Esophagus (tissue), 2 donors: Measurements from ENCODE around the gene ETF1. TPM values are rescaled to one million over a fixed set of nuclear protein-coding genes. Genes with fewer than 3 reads are reported as not detected.
A peak's percentile ranks its signal among the peaks of the same experiment; 100 is the strongest.

Experiments used
- H3K27ac ChIP-seq, 2 donors: one replicate each; pipeline ENCODE4 v1.5.1; 2013; ENCODE audit warnings: low read depth in 2 of 2, mild to moderate bottlenecking in 2 of 2, inconsistent platforms in 1 of 2, low read length in 1 of 2, moderate library complexity in 1 of 2
- H3K27me3 ChIP-seq, 2 donors: one replicate each; pipeline ENCODE4 v1.6.1; 2013; ENCODE audit warnings: low read length in 2 of 2, control low read depth in 1 of 2, mild to moderate bottlenecking in 1 of 2; ENCODE audit not compliant: insufficient read depth in 2 of 2, control insufficient read depth in 1 of 2
- H3K36me3 ChIP-seq, 2 donors: one replicate each; pipeline ENCODE4 v1.6.1; 2013; ENCODE audit warnings: low read length in 1 of 2; ENCODE audit not compliant: control insufficient read depth in 2 of 2, insufficient read depth in 2 of 2
- H3K4me1 ChIP-seq, 2 donors: one replicate each; pipeline ENCODE4 v1.6.1; 2013; ENCODE audit warnings: low read length in 1 of 2; ENCODE audit not compliant: control insufficient read depth in 2 of 2, insufficient read depth in 2 of 2
- H3K4me3 ChIP-seq, 2 donors: one replicate each; pipeline ENCODE4 v1.5.1; 2013; ENCODE audit warnings: low read length in 2 of 2, mild to moderate bottlenecking in 2 of 2, low read depth in 1 of 2, moderate library complexity in 1 of 2
- H3K9me3 ChIP-seq, 2 donors: one replicate each; pipeline ENCODE4 v1.6.1; 2013; ENCODE audit warnings: mild to moderate bottlenecking in 2 of 2, low read depth in 1 of 2, low read length in 1 of 2, moderate library complexity in 1 of 2; ENCODE audit not compliant: control insufficient read depth in 2 of 2, insufficient read depth in 1 of 2
- WGBS, 2 donors: extraction: QIAGEN DNeasy Blood & Tissue Kit; methylation state at CpG; one replicate each; pipeline ENCODE4 v1.1.7; 2013; 5-methylcytosine and 5-hydroxymethylcytosine counted together
- polyA plus RNA-seq, 2 donors: library from polyadenylated mRNA; stranded (reverse); fragments of 200-250 nt; gene quantifications; one replicate each; pipeline ENCODE4 v1.2.3, GENCODE V29; 2013
- donor health status: healthy with polysubstance abuse.
- donor health status: Bipolar disorder and iron deficiency.

ETF1 gene
- polyA plus RNA-seq, 2 donors, result 38.9 to 64.8 TPM

GRCh38 chr5:138575194-138576015 lies 32.4 kb upstream of the ETF1 start, which contains the start of gene HSPA9:
Gene HSPA9 (minus strand): TSS chr5:138575401. CDS start chr5:138575318, 83 bp downstream.
- 0% methylated on average over 70 to 73 of the region's 73 CpGs for WGBS, 2 donors
- H3K4me3 ChIP-seq, result peak within 1 kb of the TSS; percentile 86 to 92

DNA sequence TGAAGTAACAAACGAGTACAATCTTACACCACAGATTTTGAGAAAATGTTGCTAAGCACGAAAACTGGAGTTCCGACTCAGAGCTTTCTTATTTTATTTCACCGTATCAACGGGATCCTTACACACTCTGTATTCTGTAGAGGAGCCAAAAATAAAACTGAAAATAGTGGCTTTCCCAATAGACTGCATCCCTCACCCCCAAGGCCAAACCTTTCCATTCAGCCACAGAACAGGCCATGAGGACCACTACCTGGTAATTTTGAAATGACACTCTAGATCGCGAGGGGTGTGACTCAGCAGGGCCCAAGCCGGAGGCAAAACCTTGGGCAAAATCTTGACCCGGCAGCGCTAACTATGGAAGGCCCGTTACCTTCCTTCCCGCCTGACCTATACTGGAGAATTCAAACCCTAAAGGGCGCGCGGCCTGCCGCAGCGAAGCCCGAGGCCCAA lies 31.7 kb upstream of the ETF1 start:
- no peaks in the 10 kb centered on the region for H3K4me1 ChIP-seq
- H3K36me3 ChIP-seq, result peaks cover 8 to 14% of the 10 kb centered on the region in 2 donors
- H3K27me3 ChIP-seq, result no peaks in the 10 kb centered on the region
- H3K27ac ChIP-seq, result peak overlapping the region; percentile 98 to 99
- WGBS, 2 donors, result 0% methylated on average over 18 of the region's 18 CpGs
- peak overlapping the region; percentile 86 to 92 for H3K4me3 ChIP-seq
- no peaks in the 10 kb centered on the region for H3K9me3 ChIP-seq

More at GRCh38 chr5:138575194-138576015, 32.4 kb upstream of the ETF1 start, which contains the start of gene HSPA9:
- Histone ChIP-seq H3K9me3 (no peaks in the 10 kb centered on the region), H3K4me1 (no peaks in the 10 kb centered on the region), H3K36me3 (peaks cover 5 to 14% of the 10 kb centered on the region in 2 donors), H3K27me3 (no peaks in the 10 kb centered on the region), H3K27ac (peak within 1 kb of the TSS; percentile 98 to 99)

- H3K9me3 ChIP-seq, result no peaks in the 10 kb centered on the region
- no peaks in the 10 kb centered on the region for H3K27me3 ChIP-seq
- peaks cover 11 to 14% of the 10 kb centered on the region in 2 donors for H3K36me3 ChIP-seq
- WGBS, 2 donors, result 33% methylated on average over 9 of the region's 9 CpGs
- peak overlapping the region; percentile 86 to 92 for H3K4me3 ChIP-seq
- no peaks in the 10 kb centered on the region for H3K4me1 ChIP-seq
- H3K27ac ChIP-seq, result peak overlapping the region in 1 of 2 donors; percentile 99
Observed at GRCh38 chr5:138573949-138574670, 31.1 kb upstream of the ETF1 start.

DNA sequence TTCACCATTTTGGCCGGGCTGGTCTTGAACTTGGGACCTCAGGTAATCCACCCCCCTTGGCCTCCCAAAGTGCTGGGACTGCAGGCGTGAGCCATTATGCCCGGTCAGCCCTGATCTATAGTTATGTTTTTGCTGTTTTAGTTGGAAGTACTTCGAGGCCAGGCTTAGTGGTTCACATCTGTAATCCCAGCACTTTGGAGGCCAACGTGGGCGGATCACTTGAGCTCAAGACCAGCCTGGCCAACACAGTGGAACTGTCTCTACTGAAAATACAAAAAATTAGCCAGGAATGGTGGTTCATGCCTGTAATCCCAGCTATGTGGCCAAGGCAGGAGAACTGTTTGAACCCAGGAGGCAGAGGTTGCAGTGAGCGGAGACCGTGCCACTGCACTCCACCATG lies 30.2 kb upstream of the ETF1 start:
- Histone ChIP-seq H3K4me1 (no peaks in the 10 kb centered on the region), H3K36me3 (peaks cover 11 to 14% of the 10 kb centered on the region in 2 donors), H3K9me3 (no peaks in the 10 kb centered on the region), H3K27ac (no peak overlapping the region), H3K27me3 (no peaks in the 10 kb centered on the region), H3K4me3 (no peak overlapping the region)
- WGBS, 2 donors, result 80 to 84% methylated on average over 8 of the region's 8 CpGs

GRCh38 chr5:138570871-138571270 lies 27.8 kb upstream of the ETF1 start:
- Histone ChIP-seq H3K4me3 (no peak overlapping the region), H3K27me3 (no peaks in the 10 kb centered on the region), H3K36me3 (peaks cover 12 to 23% of the 10 kb centered on the region in 2 donors), H3K27ac (no peak overlapping the region), H3K9me3 (no peaks in the 10 kb centered on the region), H3K4me1 (no peaks in the 10 kb centered on the region)
- 97 to 98% methylated on average over 9 of the region's 9 CpGs for WGBS, 2 donors

- 86 to 92% methylated on average over 7 of the region's 7 CpGs for WGBS, 2 donors
- peaks cover 21 to 31% of the 10 kb centered on the region in 2 donors for H3K36me3 ChIP-seq
- H3K27me3 ChIP-seq, result no peaks in the 10 kb centered on the region
- no peaks in the 10 kb centered on the region for H3K4me1 ChIP-seq
- no peak overlapping the region for H3K27ac ChIP-seq
- no peak overlapping the region for H3K4me3 ChIP-seq
- H3K9me3 ChIP-seq, result no peaks in the 10 kb centered on the region
Observed at GRCh38 chr5:138569782-138570181, 26.7 kb upstream of the ETF1 start.

DNA sequence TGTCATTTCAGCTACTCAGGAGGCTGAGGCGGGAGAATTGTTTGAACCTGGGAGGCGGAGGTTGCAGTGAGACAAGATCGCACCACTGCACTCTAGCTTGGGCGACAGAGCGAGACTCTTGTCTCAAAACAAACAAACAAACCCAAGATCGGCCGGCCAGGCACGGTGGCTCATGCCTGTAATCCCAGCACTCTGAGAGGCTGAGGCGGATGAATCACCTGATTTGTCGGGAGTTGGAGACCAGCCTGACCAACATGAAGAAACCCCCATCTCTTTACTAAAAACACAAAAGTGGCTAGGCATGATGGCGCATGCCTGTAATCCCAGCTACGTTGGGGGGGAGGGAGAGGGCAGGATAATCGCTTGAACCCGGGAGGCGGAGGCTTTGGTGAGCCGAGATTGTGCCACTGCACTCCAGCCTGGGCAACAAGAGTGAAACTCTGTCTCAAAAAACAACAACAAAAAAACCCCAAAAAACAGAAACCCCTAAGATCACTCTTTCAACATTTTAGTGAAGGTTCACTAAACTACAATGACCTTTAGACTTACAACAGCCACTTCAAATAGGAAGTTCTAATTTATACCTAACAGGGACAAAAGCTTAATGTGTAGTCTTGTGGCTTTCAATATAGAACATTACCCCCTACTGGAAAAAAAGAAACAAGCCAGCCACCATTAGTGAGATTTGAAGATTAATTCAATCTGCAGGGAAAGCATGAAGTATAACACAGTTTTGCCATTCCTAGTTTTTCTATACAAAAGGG lies 25.2 kb upstream of the ETF1 start:
- Histone ChIP-seq H3K36me3 (peaks cover 21 to 34% of the 10 kb centered on the region in 2 donors), H3K9me3 (no peaks in the 10 kb centered on the region), H3K27me3 (no peaks in the 10 kb centered on the region), H3K4me3 (no peak overlapping the region), H3K27ac (peak overlapping the region in 1 of 2 donors; percentile 35), H3K4me1 (no peaks in the 10 kb centered on the region)
- 61 to 66% methylated on average over 16 of the region's 16 CpGs for WGBS, 2 donors

GRCh38 chr5:138566792-138567191 lies 23.8 kb upstream of the ETF1 start:
- peaks cover 21 to 28% of the 10 kb centered on the region in 2 donors for H3K36me3 ChIP-seq

More at GRCh38 chr5:138566792-138567191, 23.8 kb upstream of the ETF1 start:
- WGBS, 2 donors, result 79 to 80% methylated on average over 3 of the region's 3 CpGs
- no peaks in the 10 kb centered on the region for H3K27me3 ChIP-seq
- no peaks in the 10 kb centered on the region for H3K4me1 ChIP-seq
- H3K9me3 ChIP-seq, result no peaks in the 10 kb centered on the region
- no peak overlapping the region for H3K27ac ChIP-seq
- H3K4me3 ChIP-seq, result no peak overlapping the region
